Inferior parietal cortex (tissue), 1 donor: ENCODE data around the gene ACOX1.
"Not testable (repeated sequence)": the region's sequence is repeated elsewhere in the genome, so short reads cannot be mapped to it uniquely, and the experiment has no call there.

ENCODE experiments used
- DNase-seq: peaks from one replicate; pipeline ENCODE4 v3.0.0-alpha.2; 2016; ENCODE audit errors: extremely low spot score

ACOX1 gene

DNA sequence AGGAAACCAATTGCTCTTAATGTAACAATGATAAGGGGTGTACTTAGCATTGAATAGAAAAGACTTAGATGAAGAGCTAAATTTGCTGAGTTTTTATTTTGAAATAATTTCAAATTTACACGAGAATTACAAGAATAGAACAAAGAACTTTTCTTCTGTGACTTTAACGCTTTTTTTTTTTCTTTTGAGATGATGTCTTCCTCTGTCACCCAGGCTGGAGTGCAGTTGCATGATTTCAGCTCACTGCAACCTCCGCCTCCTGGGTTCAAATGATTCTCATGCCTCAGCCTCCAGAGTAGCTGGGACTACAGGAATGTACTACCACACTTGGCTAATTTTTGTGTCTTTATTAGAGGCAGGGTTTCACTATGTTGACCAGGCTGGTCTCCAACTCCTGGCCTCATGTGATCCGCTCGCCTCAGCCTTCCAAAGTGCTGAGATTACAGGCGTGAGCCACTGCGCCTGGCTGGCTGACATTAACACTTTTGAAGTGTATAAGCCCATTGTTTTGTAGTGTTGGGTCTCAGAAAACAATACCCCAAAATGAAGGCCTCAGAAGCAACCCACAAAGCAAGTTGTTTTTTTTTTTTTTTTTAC lies 2.2 kb upstream of the ACOX1 start:
- DNase-seq = no peak

DNA sequence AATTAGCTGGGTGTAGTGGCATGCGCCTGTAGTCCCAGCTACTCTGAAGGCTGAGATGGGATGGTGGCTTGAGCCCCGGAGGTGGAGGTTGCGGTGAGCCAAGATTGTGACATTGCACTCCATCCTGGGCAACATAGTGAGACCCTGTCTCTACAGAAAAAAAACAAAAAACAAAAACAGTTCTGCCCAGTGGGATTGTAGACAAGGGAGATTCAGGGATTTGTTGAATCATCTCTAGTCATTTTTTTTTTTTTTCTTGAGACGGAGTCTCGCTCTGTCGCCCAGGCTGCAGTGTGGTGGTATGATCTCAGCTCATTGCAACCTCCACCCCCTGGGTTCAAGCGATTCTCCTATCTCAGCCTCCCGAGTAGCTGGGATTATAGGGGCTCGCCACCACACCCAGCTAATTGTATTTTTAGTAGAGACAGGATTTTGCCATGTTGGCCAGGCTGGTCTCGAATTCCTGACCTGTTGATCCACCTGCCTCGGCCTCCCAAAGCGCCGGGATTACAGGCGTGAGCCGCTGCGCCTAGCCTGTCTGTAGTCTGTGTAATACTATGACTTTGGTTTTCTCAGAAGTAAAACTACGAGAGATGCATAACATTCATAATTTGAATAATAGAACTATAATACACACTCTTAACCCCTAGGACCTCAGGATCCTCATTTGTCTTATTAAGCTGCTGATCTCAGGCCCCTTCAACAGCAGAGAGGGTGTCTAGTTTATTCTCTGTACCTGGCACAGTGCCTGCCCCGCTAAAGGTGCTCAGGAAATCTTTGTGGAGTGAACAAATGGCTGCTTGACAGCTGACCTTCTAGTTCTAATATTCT lies 1.4 kb upstream of the ACOX1 start:
- no peak for DNase-seq

DNA sequence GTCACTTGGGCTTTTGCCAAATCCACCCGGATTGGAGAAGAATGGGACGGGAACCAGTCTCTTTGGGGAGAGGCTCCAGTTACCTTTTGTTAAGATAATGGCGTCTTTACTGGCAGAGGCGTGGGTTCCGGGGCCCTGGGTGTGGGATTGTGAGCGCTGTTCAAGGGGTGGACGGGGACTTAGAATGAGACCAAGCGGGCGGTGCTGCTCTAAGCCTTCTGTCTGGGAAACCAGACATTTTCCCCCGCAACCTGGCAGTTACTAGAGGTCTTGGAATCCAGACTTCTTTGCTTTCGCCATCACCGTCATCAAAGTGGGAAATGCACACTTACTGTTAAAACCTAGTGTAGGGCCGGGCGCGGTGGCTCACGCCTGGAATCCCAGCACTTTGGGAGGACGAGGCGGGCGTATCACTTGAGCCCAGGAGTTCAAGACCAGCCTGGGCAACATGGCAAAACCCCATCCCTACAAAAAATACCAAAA lies 780 bp upstream of the ACOX1 start:
- DNase-seq = no peak

DNA sequence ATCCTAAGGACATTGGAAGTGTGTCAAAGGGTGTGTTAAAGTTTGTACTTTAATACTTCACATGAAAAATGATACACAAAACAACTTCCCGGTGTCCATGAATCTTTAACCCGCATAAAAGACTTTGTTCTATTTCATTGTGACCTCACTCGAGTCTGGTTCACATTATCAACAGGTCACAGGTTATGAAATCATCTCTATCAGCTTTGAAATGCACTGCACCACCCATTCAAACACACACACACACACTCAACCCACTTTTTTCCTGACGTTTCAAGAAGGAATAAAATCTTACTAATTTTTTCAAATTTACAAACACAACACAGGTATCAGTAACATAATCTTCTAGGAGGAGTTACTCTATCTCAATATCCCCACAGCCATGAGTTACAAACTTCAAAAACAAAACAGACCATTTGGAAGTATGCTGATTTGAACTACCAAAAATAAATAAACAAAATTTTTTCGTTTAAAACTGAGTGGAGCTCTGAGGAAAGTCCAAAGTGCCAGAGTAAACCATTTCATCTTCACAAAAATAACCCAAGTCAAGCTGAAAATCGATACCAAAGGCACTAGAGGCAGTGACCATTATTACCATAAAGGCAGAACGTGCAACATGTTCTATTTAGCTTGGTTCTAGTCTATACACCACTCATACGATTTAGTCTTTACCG lies 2.7 kb downstream of the ACOX1 start:
- no peak for DNase-seq

DNA sequence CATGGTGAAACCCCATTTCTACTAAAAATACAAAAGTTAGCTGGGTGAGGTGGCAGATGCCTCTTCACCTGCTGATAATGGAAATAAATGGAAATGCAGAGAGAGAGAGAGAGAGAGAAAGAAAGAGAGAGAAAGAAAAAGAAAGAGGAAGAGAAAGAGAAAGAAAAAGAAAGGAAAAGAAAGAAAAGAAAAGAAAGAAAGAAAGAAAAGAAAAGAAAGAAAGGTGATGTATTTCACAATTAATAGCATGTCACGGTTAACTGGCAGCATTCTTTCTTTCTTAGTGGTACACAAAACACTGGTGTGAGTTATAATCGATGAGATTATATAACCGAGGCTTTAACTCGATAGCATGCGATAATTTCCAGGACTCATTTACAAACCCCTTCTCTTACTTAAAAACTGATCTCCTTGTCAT lies 3.2 kb downstream of the ACOX1 start:
- no peak for DNase-seq

DNA sequence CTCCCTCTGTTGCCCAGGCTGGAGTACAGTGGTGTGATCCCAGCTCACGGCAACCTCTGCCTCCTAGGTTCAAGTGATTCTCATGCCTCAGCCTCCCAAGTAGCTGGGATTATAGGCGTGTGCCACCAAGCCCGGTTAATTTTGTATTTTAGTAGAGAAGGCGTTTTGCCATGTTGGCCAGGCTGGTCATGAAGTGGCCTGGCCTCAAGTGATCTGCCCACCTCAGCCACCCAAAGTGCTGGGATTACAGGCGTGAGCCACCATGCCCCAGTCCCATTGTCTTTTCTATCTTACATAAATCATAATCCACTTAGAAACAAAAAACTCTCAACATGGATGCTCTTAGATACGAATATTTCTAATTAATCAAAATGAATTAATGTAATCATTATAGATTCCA lies 3.8 kb downstream of the ACOX1 start:
- not testable (repeated sequence) for DNase-seq

DNA sequence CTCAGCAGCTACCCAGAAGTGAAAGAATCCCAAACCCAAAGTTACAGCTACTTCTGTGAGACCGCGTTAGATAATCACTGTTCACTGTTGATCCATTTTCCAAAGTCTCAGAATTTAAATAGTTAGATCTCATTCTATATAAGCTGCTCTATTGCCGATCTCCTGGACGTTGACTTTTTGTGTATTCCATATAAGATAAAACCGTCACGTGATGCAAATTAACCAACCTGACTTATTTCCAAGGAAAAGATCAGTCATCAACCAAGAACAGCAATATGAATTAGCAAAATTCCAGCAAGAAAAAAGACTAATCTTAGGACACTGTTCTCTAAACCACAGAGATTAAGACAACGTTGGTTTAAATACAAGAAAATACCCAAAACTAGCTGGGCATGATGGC lies 8.3 kb downstream of the ACOX1 start:
- no peak for DNase-seq

DNA sequence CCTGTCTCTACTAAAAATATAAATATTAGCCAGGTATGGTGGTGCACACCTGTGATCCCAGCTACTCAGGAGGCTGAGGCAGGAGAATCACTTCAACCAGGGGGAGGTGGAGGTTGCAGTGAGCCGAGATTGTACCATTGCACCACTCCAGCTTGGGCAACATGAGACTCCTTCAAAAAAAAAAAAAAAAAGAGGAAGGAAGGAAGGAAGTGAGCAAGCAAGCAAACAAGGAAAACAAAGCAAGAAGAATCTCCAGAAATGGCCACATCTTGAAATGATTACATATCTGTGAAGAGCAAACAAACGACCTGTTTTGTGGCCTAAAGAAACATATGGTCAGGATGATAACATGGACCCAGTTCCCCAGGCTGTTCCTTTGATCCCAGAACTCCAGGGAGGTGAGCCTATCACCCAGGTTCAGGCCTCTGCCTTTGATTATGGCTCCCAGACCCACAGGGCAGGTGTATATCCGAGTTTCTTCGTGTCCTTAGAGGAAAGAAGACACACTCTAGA lies 8.9 kb downstream of the ACOX1 start:
- DNase-seq = no peak

DNA sequence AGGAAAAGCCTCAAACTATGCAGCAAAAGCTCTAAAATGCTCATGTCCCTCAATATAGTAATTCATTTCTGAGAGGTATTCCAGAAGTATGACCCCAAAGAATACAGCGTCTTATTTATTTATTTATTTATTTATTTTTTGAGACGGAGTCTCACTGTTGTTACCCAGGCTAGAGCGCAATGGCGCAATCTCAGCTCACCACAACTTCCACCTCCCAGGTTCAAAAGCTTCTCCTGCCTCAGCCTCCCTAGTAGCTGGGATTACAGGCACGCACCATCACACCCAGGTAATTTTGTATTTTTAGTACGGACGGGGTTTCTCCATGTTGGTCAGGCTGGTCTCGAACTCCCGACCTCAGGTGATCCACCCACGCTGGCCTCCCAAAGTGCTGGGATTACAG lies 9.9 kb downstream of the ACOX1 start:
- not testable (repeated sequence) for DNase-seq

DNA sequence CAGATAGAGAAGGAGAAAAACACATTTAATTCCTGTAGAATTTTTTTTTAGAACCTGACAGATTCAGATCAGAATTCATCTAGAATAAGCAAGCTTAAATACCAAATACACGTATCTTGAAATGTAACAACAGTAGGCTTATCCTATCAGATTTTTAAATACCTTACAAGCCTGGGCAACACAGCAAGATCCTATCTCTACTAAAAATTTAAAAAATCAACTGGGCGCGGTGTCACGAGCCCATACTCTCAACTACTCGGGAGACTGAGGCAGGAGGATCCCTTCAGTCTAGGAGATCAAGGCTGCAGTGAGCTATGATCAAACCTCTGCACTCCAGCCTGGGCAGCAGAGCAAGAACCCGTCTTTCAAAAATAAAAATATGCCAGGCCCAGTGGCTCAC lies 13.5 kb downstream of the ACOX1 start:
- DNase-seq = no peak

DNA sequence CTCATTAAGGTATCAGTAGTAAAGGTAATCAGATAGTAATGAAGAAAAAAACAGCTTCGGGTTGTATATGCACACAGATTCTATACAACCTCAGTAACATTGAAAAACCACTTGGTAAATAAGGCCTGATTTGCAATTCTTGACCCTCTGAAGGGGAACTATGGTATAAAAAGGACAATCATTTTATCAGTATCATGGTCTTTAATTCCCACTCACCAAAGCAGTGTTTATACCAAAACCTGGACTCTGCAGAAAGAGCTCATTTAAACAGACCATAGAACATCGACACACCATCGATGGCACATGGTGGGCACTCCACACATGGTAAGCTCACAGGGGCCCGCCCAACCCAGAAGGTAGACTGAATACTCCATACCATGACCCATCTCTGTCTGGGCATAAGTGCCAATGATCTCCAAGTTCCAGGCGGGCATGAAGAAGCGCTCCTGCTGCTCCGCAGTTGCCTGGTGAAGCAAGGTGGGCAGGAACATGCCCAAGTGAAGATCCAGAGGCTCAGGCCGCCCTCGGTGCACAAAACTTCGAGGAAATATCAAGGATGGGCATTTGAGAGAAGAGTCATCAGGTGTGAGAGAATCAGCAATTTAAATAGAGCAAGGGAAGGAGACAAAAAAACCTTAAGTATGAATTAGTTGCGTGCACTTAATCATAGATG lies 19.0 kb downstream of the ACOX1 start:
- no peak for DNase-seq

DNA sequence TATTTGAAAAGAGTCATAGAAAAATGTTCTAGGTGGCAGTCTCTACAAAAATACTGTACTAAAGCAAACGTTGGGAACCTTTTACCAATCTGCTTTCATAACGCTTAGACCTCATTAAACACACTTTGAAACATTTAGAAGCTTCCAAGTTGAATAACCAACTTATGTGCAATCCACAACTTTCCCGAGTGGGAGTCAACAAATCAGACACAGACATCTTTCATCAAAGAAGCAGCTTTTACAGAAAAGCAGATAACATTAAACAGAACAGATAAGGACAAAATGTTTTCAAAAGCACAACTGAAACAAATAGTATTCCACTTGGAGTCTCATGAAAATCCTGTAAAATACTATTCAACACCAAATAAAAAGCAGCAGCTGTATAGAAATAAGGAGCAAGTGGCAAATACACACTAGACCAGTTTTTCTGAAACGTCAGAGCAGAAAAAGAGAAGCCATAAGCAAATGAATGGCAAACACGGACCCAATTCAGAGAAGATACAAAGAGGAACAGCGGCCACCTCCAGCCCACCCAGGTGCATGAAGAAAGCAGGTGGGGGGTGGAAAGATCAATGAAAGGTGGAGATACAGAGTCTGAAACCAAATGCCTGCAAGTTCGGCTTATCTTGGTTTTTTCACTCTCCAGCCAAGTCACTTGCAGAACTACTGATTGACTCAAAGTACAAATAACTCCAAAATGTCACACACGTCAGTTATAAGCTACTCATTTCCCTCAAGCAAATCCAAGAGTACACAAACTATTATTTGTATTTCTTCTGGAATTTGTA lies 19.7 kb downstream of the ACOX1 start:
- no peak for DNase-seq

DNA sequence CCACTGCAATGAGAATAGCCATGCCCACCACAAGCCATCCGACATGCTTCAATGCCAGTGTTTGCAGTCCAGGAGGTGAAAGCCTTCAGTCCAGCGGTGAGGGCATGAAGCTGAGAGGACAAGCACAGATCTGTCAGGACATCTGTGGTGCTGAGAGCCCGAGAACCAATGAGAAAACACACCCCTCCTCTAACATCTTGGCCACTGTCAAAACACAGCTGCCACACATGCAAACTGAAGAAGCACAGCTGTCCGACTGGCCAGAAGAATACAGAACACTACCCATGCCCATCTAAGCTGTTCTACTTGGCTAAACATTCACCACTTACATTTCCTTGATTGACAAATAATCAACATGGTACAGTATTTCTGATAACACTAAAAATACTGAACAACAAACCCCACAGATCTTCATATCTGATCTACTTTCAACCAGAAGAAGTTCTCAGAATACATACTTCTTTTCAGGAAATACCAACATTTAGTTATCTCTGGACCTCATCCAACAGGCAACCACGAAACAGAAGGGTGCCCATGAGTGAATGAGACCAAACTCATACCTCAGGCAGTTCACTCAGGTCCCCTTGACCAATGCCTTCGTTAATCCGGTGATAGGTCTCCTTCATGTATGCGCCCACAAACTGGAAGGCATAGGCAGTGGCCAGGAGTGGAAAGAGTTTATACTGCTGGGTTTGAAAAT lies 28.0 kb downstream of the ACOX1 start:
- DNase-seq = no peak

DNA sequence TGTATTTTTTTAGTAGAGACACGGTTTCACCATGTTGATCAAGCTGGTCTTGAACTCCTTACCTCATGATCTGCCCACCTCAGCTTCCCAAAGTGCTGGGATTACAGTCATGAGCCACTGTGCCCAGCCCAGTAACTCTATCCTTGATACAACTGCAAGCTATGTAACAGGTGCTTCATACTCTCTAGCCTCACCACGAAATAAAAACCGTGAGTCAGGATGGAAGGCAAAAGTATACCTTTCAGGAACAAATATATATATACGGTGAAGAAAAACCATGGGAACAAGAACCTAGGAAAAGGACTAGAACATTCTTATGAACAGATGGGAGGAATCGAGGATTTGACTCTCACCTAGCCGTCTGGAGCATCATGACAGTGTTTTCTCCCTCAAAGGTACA lies 28.5 kb downstream of the ACOX1 start:
- DNase-seq = no peak

DNA sequence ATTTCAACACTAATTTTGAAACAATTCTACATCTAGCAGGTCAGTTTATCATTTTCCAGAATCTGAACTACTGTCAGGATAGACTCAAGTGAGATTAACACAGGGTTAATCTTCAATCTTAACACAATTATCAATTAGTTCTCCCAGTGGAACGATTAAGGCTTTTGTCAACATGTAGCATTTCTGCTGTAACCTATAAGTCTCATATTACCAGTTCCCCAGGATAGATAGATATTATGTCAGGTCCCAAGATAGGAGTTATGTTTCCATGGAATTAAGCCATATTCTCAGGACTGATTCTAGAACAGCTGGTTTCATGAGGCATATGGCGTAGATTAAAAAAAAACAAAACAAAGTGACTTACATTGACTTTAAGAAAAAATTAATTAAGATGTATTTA lies 33.8 kb downstream of the ACOX1 start:
- DNase-seq = no peak

DNA sequence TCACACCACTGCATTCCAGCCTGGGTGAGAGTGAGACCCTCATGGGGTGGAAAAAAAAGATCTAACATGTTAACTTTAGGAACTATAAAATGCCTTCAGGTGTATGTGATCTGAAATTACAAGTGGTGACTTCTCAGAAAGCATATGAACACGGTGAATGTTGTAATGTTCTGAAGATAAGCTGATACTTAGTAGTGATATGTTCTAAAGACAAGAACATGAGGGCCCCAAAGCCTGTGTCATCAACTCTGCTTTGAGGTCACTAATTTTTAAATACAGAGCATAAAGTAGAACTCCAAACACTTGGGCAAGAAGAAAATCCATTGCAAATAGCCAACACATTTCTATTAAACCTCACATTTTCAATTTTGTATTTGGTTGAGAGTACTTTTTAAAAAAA lies 35.5 kb downstream of the ACOX1 start:
- DNase-seq = no peak

DNA sequence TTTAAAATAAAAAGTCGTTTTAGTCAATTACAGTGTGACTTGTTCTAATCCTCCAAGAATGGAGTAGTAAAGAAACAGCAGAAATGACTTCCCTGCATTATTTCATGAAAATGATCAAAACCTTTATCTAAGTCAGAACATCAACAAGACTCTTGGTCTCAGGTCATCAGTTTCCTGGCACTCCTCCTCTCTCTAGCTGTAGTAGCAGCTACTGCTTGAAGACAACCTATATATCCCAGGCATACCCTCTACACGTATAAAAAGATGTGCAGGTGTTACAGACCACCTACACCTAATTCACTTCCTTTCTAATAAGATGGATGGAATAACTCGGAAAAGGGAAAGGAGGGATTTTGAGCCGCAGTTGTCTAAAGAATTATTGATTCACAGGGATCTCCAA lies 36.5 kb downstream of the ACOX1 start:
- no peak for DNase-seq

DNA sequence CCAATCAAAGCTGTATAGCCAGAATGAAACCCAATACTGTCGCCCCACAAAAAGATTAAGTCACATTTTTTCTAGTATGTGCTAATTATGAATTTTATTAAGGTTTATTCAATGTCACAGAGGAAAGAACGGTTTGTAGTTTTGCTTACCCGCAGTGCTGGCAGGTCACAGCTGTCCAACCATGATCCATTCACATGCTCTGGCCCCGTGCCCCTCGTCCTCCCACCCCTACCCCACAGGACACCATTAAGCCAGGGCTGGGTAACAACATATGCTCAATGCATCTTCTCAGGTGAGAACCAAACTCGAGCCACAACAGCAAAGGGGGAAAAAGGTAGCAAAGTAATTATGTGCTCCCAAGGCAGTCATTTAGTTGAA lies 37.5 kb downstream of the ACOX1 start:
- DNase-seq = no peak

DNA sequence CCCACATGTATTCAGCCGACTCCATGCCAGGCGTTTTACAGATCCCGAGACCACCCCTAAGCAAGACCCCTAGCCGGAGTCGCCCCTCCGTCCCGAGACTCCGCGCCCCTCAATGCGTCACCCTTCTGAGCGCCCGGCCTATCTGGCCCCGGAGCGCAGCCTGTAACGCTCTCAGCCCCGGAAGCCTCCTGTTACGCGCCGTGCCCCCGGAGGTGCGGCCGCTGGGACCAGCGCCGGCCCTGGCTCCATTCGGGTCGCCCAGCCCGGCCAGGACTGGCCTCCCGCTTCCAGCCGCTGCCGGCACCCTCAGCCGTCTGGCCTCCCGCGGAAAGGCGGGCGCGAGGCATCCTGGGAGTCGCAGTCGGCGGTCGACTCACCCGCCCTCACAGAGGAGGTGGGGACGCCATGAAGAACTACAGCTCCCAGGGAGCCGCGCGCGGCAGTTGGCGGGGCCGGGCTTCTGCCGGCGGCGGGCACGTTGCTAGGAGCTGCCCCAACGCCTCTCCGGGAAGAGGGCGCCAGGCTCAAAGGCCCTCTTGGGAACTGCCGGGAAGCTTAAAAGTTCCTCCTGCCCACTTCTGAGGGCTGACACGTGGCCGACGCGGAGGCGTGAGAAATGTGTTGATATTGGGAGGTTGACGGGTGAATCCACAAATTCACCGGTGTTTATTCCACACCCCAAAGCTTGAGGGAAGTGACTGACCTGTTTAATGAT lies 38.1 kb downstream of the ACOX1 start, which contains the start of gene FBF1:
Gene FBF1, minus strand, starts transcription at position 316 of the 715 bp plus-strand sequence. CDS start 2,893 bp downstream, outside the sequence.
- DNase-seq = peak; percentile 94

DNA sequence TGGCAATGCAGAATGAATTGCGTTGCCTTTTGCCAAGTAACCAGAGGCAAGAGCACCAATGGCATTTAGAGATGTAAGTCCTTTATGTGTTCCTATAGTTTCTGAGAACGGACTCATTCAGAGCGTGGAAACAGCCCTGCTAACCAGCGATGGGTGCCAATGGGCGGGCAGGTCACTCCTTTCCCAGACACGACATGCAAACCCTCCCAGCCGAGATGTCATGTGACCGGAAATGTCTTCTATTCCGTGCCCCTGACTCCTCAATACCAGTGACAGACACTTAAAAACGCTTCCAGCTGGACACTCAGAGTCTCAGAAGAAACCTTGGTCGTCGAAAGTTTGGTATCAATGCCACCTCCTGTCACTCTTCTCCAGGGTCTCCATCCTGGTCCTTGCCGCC lies 41.3 kb downstream of the ACOX1 start:
- DNase-seq = no peak
